T follicular helper cell (primary cell): ENCODE measurements around the gene PHKG1.
"Not testable (repeated sequence)": the region's sequence is repeated elsewhere in the genome, so short reads cannot be mapped to it uniquely, and the experiment has no call there.

ENCODE experiments used
- DNase-seq: peaks from one replicate; pipeline ENCODE4 v3.0.0-alpha.2; 2020; ENCODE audit warnings: low read depth

The PHKG1 gene

GRCh38 chr7:56045758-56046157 lies 47.0 kb downstream of the PHKG1 start:
- DNase-seq, result not testable (repeated sequence)

- DNase-seq, result no peak
Observed at GRCh38 chr7:56040730-56041129, 52.0 kb downstream of the PHKG1 start.

GRCh38 chr7:56033671-56034432 lies 58.9 kb downstream of the PHKG1 start:
- peak; percentile 58 for DNase-seq

- DNase-seq, result not testable (repeated sequence)
Observed at GRCh38 chr7:56032578-56032977, 60.2 kb downstream of the PHKG1 start.

- DNase-seq, result not testable (repeated sequence)
Observed at GRCh38 chr7:56031556-56031955, 61.2 kb downstream of the PHKG1 start.

- no peak for DNase-seq
Observed at GRCh38 chr7:56030340-56030739, 62.4 kb downstream of the PHKG1 start.
